ENCODE results near the gene FMNL2. TPM values are rescaled to one million over a fixed set of nuclear protein-coding genes. Genes with fewer than 3 reads are reported as not detected.

The FMNL2 gene
- total RNA-seq, 1 donor from 2014 or later = 31.8 TPM

DNA sequence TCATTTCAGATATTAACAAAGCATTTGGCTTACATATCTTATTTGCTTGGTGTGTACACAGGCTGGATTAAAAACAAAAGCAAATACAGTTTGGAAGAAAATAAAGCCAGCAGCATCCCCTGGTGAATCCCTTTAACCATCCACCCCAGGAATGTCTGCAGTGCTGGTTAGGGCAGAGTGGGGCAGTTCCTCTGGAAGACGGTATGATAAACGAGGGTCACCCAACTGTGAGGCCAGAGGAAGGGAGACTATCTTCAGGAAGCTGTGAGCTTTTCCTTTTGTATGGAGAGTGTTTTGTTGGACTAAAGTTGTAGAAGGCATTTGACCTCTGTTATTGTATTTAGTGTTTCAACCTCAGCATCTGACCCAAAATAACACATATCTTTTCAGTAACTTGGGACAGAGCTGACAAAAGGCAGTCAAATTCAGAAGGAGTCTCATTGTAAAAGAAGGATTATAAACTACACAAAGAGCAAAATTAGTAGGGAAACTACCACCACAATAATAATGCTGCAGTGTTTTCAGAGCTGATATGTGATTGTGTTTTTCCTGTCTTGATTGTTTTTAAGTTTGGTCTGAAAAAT lies 159.1 kb downstream of the FMNL2 start:
- DNase-seq (ENCODE audit: low spot score) = no peak

DNA sequence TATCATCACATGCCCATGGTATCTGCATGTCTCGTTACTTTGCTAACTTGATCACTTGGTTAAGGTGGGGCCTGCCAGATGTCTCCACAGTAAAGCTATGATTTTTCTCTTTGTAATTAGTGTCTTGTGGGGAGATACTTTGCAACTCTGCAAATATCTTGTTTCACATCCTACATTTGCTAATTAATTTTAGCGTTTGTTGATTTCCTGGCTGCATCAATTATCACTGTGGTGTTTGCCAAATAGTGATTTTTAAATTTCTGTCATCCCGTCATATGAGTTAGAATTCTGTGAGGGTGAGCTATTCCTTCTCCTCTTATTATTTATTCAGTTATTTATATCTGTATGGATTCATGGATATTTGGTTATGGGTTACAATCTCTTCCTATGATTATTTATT lies 161.4 kb downstream of the FMNL2 start:
- no peak for DNase-seq (ENCODE audit: low spot score)

GRCh38 chr2:152497481-152498052 lies 162.6 kb downstream of the FMNL2 start:
- peak; percentile 48 for DNase-seq (ENCODE audit: low spot score)

GRCh38 chr2:152499331-152499816 lies 164.4 kb downstream of the FMNL2 start:
- DNase-seq (ENCODE audit: low spot score) = no peak

DNA sequence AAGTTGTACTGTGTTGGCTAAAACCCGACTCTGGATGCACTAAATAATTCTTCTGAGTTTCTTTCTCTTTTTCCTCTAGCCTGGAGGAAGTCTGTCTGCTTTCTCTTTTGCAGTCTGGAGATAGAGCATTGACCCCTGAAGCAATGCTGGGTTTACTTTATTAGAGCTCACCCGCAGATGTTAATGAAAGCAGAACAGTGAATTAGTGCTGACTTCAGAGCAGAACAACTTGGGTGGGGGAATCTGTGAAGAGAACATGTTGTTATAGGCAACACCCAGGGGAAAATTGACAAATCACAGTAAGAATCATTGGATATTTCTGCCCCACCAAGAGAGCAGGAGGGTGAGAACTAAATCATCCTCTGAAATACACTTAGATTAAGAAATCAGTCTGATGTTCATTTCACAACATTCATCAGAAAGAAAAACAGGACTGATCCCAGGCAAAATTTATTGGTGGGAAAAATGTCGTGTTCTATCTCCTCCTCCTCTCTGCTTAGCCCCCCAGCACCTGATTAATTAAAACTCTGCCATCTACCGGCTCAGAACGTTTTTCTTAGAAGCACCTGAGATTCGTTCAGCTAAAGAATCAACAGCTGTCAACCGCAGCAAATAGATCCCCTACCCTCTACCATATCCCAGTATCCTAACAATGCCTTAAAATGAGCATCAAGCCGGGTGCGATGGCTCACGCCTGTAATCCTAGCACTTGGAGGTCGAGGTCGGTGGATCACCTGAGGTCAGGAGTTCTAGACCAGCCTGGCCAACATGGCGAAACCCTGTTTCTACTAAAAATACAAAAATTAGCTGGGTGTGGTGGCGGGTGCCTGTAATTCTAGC lies 165.1 kb downstream of the FMNL2 start:
- no peak for DNase-seq (ENCODE audit: low spot score)

- no peak for DNase-seq (ENCODE audit: low spot score)
Measured at GRCh38 chr2:152500772-152501171, 165.8 kb downstream of the FMNL2 start.

DNA sequence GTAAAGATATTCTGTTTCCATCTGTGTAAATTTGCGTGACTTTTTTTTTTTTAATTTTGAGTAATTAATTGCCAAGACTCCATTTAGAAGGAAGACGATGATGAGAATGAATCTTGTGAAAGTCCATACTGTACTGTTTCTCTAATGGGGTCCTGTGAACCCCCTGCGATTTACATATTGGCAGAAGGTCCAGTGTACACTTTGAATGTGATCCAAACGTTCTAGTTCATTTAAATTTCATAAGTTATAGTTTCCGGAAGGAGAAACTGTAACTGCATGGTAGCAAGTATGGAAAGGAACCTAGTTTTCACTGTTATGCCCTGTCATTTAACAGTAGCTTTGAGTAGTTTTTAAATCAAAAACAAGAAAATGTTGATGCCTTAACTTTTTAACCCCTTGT lies 166.7 kb downstream of the FMNL2 start:
- no peak for DNase-seq (ENCODE audit: low spot score)

DNA sequence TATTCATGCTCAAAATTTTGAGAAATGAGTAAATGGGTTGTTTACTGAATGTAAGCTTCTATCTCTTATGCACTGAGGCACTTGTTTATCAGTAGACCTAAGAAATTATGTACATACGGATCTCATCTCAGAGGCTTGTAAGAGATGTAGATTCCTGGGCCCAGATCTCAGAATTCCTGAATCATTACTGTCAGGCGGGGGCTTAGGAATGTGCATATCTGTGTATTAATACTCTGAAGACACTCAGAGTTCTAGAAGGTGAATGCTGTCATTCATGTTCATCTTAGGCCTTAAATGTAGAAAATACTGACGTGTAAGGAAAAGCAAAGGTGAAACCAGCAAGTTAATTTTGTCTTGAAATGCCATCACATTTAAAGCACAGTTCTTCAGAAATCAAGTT lies 169.6 kb downstream of the FMNL2 start:
- no peak for DNase-seq (ENCODE audit: low spot score)

DNA sequence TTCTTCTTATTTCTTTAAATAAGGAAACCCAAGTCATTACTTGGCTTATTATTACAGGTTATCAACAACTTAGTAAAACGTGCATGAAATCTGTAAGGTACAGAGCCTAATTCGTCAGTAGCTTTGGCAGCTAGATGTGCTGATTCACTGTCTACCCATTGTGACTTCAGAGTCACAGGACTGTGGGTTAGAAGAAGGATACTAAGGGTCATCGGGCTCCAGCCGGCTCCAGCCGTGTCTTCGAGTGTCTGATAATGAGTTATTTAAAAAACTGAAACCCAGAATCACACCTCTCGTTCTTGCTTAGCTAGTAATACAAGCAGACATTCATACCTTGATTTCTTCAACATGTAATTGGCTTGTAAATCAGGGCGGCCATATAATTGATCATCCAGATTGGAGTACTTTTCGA lies 170.5 kb downstream of the FMNL2 start:
- no peak for DNase-seq (ENCODE audit: low spot score)

DNA sequence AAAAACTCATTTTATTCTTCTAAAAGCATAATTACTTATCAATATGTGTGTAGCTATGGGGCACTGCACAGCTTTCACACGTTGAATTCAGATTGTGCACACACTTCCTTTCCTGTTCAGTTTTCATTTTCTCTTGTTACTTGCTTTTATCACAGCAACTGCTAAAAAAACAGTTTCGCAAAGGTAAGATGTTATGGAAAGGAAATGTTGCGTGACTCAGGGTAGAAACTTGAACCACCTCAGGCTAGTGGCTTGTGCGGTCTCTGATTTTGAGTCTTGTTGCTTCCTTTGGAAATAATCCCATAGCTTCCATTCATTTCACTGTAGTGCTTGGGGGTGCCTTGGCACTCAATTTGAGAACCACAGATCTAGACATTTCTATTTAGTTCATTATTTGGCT lies 171.9 kb downstream of the FMNL2 start:
- DNase-seq (ENCODE audit: low spot score) = no peak

DNA sequence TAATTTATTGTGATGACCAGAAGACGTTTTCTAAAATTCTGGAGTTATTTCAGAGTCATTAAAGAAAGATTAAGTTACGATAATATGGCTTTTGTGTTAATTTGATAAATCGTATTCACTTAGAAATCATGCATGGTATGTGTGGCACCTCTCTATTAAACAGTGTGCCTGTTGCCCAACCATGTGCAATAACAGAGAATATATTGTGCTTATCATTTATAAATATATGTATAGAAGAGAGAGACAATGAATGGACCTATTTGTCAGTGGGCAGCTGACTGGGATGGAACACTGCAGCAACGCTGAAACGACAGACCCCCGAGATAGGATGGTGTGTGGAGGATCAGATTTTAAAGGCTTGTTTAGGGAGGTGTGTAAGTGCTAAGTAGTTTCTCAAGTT lies 172.9 kb downstream of the FMNL2 start:
- no peak for DNase-seq (ENCODE audit: low spot score)

DNA sequence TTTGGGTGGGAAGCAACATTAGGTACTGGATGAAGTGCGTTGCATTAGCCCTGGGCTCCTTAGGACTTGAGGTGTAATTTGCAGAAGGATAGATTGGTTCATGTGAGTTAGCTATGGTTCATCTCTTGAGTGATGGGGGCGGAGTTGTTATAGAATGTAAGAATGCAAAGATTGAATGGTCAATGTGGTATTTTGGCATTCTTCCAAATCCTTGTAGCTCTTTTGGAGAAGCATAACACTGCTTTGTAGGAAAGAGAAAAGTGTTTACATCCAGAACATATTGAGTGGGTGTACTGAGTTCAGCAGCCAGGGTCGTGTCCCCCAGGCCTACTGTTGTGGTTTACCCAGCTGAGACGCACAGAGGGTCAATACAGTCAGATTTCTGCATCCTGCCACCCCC lies 173.5 kb downstream of the FMNL2 start:
- DNase-seq (ENCODE audit: low spot score) = no peak

GRCh38 chr2:152509772-152510491 lies 175.0 kb downstream of the FMNL2 start:
- DNase-seq (ENCODE audit: low spot score) = no peak

- no peak for DNase-seq (ENCODE audit: low spot score)
Measured at GRCh38 chr2:152510621-152511020, 175.6 kb downstream of the FMNL2 start.

GRCh38 chr2:152511981-152512380 lies 177.0 kb downstream of the FMNL2 start:
- no peak for DNase-seq (ENCODE audit: low spot score)

GRCh38 chr2:152513029-152513428 lies 178.1 kb downstream of the FMNL2 start:
- no peak for DNase-seq (ENCODE audit: low spot score)

GRCh38 chr2:152513681-152514080 lies 178.7 kb downstream of the FMNL2 start:
- DNase-seq (ENCODE audit: low spot score) = no peak

DNA sequence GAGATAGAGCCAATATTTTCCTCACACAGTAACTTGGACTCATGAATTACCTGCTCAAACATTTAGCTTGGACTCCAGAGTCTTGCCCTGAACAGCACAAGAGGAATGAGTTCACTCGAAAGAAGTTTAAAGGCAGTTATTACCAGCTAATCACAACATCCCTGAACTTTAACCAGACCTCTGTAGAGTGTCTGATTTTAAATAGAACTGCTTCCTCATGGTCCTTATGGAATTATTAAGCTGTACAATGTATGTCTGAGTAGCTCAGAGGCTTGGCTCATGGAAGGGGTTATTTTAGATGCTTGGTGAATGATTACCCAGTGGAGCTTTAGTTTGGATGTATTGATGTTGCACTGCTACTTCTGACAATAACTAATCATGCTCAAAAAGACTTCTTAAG lies 183.1 kb downstream of the FMNL2 start:
- DNase-seq (ENCODE audit: low spot score) = no peak

- no peak for DNase-seq (ENCODE audit: low spot score)
Measured at GRCh38 chr2:152518641-152519580, 183.9 kb downstream of the FMNL2 start.

GRCh38 chr2:152519581-152519952 lies 184.6 kb downstream of the FMNL2 start:
- no peak for DNase-seq (ENCODE audit: low spot score)

GRCh38 chr2:152520759-152521158 lies 185.8 kb downstream of the FMNL2 start:
- DNase-seq (ENCODE audit: low spot score) = no peak
